Kasumi-1 (cell line): Measurements from ENCODE around the gene CGREF1.
"Not testable (repeated sequence)": the region's sequence is repeated elsewhere in the genome, so short reads cannot be mapped to it uniquely, and the experiment has no call there.

Source experiments
- DNase-seq, 2 experiments: peaks; one replicate each; lab custom pipeline; 2025; lab: John Stamatoyannopoulos, UW

CGREF1 gene

DNA sequence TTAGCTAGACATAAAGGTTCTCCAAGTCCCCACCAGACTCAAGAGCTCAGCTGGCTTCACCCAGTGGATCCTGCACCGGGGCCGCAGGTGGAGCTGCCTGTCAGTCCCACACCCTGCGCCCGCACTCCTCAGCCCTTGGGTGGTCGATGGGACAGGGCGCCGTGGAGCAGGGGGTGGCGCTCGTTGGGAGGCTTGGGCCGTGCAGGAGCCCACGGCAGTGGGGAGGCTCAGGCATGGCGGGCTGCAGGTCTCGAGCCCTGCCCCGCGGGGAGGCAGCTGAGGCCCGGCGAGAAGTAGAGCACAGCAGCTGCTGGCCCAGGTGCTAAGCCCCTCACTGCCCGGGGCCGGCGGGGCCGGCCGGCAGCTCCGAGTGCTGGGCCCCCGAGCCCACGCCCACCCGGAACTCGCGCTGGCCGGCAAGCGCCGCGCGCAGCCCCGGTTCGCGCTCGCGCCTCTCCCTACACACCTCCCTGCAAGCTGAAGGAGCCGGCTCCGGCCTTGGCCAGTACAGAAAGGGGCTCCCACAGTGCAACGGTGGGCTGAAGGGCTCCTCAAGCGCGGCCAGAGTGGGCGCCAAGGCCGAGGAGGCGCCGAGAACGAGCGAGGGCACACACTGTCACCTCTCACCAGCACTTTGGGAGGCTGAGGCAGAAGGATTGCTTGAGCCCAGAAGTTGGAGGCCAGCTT, 7.4 kb downstream of the CGREF1 start:
- DNase-seq: not testable (repeated sequence)

DNA sequence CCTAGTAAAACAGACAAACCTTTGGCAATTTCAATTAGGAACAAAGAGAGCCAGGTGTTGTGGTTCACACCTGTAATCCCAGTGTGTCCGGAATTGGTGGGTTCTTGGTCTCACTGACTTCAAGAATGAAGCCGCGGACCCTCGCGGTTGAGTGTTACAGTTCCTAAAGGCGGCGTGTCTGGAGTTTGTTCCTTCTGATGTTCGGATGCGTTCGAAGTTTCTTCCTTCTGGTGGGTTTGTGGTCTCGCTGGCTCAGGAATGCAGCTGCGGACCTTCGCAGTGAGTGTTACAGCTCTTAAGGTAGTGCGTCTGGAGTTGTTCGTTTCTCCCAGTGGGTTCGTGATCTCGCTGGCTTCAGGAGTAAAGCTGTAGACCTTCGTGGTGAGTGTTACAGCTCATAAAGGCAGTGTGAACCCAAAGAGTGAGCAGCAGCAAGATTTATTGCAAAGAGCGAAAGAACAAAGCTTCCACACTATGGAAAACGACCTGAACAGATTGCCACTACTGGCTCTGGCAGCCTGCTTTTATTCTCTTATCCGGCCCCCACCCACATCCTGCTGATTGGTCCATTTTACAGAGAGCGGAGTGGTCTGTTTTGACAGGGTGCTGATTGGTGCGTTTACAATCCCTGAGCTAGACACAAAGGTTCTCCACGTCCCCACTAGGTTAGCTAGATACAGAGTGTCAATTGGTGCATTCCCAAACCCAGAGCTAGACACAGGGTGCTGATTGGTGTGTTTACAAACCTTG, 8.2 kb downstream of the CGREF1 start:
- not testable (repeated sequence) for DNase-seq

DNA sequence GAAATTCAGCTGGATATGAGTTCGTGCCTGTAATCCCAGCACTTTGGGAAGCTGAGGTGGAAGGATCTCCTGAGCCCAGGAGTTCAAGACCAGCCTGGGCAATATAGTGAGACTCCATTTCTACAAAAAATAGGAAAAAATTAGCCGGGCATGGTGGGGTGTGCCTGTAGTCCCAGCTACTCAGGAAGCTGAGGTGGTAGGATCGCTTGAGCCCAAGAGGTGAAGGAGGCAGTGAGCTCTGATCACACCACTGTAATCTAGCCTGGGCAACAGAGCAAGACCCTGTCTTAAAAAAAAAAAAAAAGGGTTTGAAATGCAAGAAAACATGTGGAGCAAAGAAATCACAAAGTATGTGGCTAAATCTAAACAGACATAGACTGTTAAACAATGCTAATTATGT, 9.8 kb downstream of the CGREF1 start:
- no peak for DNase-seq

DNA sequence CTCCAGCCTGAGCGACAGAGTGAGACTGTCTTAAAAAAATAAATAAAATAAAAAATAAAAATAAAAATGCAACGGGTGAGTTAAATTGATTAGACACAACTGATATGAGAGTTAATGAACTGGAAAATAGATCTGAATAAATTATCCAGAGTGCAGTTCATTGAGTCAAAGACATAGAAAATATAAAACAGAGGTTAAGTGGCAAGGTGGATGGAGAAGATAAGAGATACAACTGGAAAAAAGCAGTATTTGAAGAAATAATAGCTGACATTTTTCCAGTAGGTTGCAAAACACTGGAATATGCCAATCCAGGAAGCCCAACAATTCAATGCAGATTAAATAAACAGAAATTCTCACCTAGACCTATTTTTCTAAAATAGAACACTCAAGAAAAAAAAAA, 10.7 kb downstream of the CGREF1 start:
- DNase-seq: no peak

DNA sequence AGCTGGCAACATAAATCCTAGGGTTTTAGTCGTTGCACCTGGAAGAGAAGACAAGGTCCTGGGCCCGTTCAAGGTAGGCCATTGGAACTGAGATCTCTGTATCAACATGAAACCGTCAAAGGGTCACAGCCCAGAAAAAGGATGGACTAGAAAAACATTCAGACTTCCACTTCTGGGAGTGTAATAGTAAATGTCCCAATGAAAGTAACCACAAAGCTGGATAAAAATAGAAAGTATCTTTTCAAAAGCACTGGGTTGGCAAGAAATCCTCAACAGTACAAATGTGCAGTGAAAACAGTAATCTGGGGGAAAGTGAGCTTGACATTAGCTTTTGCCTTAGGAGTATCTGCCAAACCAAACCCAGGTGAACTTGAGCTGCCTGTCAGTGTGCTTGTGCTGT, 12.9 kb downstream of the CGREF1 start:
- no peak for DNase-seq

DNA sequence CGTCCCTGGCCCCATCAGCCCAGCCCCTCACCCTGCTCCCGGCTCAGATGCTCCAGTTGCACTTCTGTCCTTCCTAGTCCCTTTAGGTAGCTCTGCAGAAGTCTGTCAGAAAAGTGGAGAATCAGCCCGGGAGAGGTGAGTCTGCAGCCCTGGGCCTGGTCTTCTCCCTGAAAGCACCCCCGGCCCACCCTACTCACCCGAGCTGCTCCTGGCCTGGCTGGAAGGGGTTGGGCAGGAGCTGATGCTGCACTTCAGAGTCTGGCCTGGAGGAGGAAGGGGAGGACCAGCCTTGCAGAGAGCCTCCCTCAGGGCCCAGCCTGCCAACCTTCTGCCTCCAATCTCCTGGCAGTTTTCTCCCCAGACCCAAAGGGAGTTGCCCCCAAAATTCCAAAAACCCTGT, 16.6 kb downstream of the CGREF1 start:
- no peak for DNase-seq

DNA sequence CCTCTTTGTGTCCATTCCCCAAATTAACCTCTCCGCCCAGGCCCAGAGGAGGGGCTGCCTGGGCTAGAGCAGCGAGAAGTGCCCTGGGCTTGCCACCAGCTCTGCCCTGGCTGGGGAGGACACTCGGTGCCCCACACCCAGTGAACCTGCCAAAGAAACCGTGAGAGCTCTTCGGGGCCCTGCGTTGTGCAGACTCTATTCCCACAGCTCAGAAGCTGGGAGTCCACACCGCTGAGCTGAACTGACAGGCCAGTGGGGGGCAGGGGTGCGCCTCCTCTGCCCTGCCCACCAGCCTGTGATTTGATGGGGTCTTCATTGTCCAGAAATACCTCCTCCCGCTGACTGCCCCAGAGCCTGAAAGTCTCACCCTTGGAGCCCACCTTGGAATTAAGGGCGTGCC, 18.9 kb downstream of the CGREF1 start:
- DNase-seq: no peak

DNA sequence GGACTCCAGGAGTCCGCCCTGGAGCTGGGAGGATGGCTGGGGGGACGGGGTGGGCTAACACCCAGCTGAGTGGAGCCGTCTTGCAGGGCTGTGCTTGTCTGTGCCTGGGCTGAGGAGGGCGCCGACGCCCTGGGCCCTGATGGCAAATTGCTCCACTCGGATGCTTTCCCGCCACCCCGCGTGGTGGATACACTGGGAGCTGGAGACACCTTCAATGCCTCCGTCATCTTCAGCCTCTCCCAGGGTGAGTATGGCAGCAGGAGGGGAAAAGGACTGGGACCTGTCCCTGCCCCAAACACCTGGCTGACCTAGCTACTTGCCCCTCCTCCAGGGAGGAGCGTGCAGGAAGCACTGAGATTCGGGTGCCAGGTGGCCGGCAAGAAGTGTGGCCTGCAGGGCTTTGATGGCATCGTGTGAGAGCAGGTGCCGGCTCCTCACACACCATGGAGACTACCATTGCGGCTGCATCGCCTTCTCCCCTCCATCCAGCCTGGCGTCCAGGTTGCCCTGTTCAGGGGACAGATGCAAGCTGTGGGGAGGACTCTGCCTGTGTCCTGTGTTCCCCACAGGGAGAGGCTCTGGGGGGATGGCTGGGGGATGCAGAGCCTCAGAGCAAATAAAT, 19.5 kb downstream of the CGREF1 start:
- DNase-seq: no peak

DNA sequence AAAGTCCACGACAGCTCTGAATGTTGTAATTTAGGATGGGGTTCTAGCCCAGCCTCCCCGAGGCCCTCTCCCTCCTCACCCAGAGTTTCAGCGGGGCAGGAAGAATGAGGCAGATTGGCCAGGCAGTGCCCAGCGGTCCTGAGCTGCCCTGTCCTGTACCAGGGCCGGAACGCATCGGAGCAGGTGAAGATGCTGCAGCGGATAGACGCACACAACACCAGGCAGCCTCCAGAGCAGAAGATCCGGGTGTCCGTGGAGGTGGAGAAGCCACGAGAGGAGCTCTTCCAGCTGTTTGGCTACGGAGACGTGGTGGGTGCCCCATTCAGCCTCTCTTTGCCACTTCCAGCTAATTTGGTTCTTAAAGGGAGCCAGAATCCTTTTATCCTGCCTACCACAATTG, 21.6 kb downstream of the CGREF1 start:
- DNase-seq: no peak

DNA sequence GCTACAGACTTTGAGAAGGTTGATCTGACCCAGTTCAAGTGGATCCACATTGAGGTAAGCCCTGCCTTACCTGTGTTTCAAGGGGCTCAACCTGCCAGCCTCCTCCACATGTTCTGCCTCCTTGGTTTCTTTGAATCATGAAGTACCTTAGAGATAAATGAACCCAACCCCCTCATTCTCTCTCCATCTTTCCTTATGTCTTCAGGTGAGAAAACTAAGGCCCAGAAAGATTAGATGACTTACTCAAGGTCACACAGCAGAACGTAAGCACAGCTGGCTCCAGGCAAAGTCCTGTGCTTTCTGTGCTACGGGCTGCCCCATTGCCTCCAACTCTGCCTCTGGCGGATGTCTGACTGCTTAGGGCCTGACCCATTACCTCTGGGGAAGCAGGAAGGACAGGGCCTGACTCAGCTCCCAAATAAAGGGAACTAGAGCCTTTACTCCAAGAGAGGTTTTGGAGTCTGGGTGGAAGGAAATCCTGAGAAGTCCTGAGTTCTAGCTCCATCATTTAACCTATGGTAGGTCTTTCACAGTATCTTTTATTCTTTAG, 22.1 kb downstream of the CGREF1 start:
- no peak for DNase-seq

DNA sequence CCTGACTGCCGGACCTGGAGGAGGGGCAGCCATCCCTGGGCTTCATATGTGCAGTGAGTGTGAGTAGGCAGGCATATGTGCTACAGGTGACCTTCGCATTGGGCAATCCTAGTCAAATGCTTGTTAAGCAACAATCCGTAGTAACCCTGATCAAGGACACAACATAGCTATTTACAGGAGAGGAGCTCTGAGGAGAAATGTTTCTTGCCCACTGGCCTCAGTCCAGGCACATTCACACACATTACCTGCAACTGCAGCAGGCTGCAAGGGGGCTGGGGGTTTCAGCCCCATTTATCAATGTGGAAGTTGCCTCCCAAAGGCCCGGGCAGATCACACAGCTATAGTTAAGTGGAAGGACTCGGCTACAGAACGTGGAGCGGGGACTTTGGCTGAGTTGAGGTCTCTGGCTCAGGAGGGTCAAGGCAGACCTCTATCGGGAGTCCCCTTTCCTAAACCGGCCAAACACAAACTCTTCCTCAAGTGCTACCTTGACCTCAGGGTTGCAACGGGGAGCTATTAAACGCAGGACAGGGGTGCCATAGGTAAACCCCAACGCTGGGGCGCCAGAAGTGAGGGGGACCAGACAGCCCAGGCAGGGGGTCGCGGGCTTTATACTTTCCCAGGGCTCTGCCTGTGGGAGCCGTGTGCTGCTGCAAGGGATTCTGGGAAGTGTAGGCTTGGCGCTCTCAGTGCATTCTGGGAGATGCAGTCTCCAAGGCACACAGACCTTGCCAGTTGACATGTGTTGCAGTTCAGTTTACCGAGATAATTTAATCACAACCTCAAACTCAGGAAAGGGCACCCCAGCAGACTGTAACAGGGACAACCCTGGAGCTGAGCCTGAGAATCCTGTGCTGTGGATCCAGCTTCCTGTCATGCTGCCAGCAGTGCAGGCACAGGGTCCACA, 22.9 kb downstream of the CGREF1 start:
- peak; percentile 57 to 73 for DNase-seq

DNA sequence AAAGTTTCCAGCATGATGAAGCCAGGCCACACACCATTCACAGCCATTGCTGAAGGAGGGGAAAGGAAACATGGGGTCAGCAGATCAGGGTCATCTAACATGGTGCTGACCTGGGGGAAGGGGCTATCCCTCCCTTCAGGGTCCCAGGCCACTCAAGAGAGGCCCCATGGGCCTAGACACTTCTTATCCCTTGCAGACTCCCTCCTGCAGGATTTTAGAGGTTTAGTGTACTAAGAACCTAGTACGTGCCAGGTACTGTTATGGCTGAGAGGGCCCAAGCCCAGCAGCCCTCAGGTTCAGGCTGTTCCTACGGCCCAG, 23.5 kb downstream of the CGREF1 start:
- no peak for DNase-seq

DNA sequence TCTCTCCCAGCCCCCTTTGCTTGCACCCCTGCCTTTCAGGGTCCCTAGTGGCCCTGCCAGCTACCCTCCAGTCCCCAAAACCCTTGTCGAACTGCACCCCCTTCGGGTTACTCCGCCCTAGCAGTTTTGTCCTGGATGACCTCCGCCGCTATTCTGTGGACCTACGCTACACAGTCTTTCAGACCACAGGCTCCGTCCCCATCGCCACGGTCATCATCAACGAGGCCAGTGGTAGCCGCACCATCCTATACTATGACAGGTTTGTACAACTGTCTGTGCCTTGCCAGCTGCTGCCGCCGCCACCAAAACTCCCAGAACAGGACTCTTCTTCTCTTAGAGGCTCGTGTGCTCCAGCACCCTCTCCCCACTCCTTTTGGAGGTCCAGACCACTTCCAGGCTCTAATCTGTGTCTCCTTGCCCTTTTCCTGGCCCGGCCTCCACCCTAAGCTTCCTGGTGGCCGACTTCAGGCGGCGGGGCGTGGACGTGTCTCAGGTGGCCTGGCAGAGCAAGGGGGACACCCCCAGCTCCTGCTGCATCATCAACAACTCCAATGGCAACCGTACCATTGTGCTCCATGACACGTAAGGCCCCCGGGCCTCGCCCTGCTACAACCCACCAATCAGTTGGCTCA, 24.5 kb downstream of the CGREF1 start:
- no peak for DNase-seq

DNA sequence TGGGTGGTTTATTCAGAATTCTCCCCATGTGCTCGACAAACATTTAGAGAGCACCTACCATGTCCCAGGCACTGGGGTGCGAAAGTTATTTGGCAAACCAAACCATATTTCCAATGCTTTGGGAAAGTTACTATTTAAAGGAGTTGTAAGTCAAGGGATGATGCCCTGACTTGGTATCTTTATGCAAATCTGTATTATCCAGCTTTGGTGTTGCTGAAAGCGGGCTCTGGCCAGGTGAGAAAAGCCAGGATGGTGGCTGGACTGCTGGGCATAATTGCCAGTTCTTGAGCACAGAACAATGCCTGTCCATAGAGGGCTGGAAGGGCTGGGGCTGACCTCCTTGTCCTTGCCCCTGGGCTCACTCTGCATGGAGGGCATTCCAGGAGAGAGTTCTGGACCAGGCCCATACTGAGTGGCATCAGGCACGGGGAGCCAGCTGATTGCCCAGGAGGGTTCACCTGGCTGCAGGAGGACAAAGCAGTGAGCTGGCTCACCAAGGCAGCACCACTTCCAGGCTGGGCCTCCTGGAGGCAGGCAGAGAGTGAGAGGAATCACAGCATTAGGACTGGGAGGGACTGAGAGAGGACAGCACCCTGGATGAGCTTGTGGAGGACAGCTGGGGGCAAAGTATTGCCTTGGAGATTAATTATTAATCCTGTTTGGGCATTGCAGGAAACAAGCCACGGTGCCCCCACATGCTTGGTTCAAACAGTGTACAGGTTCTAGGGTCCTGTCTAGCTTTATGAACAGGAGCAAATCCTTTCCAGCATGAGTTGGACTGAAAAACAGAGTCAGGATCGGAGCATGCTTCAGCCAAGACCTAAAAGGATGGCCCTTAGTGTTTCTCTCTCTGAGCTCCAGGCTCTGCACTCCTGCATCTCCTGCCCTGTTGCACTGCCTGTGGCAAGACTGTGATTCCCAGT, 25.2 kb downstream of the CGREF1 start:
- no peak for DNase-seq

DNA sequence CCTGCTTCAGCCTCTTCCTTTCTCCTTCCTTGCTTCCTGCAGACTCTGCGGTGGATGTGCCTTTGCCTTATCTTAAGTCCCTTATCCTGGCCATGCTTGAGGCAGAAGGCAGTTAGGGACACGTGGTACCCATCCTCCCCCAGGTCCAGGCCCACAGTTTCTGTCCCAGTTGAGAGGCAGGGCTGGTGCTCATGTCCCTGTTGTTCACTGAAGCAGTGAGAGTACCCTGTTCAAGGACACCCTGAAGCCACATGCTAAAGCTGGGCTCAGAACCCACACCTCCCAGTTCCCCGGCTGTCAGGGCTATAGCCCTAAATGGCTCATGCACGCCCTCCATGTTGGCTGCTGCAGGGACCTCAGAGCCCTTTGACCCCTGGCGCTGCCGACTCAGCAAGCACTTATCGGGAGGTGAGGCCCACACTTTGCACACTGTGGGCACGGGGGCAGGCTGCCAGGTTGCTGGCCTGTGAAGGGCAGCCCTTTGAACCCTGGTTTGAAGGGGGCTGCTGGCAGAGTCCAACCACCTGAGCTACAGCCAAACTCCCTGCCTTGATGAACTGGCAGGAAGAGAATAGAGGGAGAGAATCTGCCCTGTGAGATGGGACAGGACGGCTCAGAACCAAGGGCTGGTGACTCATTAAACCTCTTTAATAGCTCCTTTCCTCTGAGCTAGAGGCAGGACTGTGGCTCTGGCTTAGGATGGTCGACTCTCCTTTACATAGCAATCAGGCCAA, 26.1 kb downstream of the CGREF1 start:
- no peak for DNase-seq

DNA sequence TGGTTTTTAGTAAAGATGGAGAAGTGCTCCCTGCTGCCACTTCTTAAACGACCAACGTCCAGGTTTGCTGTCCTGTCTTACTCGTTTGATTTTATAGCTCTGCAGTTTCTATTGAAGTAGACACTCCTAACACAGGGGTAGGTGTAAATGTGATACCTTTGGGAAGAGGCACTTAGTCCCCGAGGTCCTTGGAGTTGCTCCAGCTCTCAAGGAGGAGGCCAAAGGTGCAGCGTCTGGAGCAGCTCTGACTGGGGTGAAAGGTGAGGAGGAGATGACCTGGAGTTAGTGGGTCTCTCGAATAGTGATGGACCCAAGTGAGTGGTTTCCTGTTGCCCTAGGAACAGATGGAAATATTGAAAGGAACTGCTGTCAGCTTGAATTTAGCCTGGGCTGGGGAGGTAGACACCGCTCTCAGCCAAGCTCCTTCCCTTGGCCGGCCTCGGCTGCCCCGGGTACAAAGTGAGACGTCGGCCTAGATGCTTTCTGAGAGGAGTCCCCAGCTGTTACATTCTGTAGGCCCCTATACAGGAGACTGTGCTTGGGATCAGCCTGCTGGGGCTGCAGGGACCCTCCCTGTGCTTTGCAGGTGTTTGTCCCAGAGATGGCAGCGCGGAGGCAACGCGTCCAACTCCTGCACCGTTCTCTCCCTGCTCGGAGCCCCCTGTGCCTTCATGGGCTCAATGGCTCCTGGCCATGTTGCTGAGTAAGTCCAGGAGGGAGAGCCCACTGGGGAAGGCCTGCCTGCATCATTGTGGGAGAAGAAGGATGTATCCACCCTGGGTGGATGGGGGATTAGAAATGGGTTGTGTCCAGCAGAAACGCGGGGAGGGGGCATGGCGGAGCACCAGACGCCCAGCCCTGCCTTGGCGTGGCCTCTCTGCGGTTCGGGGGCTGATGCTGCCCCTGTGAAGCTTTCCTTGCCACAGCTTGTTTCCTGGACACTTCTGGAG, 26.9 kb downstream of the CGREF1 start:
- DNase-seq: no peak

DNA sequence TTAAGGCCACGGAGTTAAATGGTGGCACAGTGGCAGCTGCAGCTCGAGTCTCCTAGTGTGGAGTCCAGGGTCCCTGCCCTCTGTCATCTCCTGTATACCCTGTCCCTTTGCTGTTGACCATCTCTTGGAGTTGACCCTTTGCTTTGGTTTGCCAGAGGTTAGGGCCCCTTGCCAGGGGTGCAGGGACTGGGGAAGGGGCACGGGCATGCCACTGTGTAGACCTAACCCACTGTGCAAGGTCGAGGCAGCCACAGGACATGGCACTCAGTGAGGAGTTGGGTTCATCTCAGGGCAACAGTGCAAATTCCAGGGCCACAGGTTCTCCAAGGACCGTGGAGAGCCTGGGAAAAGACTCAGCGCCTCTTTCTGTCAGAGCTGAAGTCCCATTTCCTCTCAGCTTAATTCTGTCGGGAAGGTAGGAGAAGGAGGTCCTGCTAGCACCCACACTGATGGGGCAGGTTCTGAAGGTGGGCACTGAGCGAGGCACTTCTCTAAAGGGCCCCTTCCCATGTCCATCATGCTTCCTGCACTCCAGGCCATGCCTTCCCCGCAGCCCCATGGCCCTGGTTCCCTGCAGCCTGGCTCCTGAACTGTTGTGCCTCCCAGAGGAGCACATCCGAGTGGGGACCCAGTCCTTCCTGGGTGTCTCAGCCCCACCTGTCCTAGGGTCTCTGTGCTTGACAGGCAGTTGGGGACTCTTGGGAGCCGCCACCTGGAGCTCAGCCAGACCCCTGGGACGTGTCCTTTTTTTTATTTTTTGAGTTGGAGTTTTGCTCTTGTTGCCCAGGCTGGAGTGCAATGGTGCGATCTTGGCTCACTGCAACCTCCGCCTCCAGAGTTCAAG, 29.6 kb downstream of the CGREF1 start:
- DNase-seq: no peak

DNA sequence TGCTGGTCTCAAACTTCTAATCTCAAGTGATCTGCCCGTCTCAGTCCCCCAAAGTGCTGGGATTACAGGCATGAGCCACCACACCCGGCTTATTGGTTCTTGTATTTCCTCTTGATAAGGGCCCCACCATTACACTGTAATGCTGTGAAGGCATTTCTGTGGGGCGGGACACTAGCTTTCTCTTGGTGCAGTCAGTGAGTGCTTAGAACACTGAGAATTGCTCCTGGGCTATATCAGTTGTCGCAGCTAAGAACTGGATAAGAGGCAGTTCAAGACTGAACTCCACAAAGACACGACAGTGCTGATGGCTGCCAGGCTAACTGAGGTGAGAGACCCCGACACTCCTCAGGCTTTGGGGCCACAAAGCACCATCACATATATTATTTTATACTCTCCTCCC, 30.3 kb downstream of the CGREF1 start:
- no peak for DNase-seq
